HepG2 (cell line): ENCODE results near the gene IRF6. TPM values are rescaled to one million over a fixed set of nuclear protein-coding genes. Genes with fewer than 3 reads are reported as not detected.

ENCODE experiments used
- ARID2 ChIP-seq: sonication (generic); formaldehyde crosslinking; IDR thresholded peaks from 2 replicates; pipeline ENCODE4 v1.8.1; 2022; ENCODE audit warnings: mild to moderate bottlenecking, missing genetic modification reagents, borderline replicate concordance
- ETV5 ChIP-seq: IDR thresholded peaks from 2 replicates; pipeline ENCODE4 v1.6.1; 2018; ENCODE audit warnings: missing biosample characterization, missing genetic modification reagents, inconsistent platforms, borderline replicate concordance
- FOXP1 ChIP-seq, 2 experiments: fragments of 450-650 bp in 1 of 2; IDR thresholded peaks; 2 replicates each; pipeline ENCODE4 v1.6.1; 2017 to 2018; ENCODE audit warnings: antibody characterized with exemption in 1 of 2
- HOXD1 ChIP-seq: sonication (generic); formaldehyde crosslinking; IDR thresholded peaks from 2 replicates; pipeline ENCODE4 v1.5.0; 2020; ENCODE audit warnings: missing genetic modification reagents
- MAFK ChIP-seq, 2 experiments: IDR thresholded peaks in 1 of 2; conservative IDR thresholded peaks in 1 of 2; 2 replicates each; pipeline ENCODE4 v1.6.1; 2011; ENCODE audit warnings: improper control_type of control experiment in 2 of 2, low read length in 2 of 2
- MIER2 ChIP-seq: IDR thresholded peaks from 2 replicates; pipeline ENCODE4 v1.6.1; 2016; ENCODE audit warnings: missing biosample characterization, missing genetic modification reagents
- NCOR1 ChIP-seq: fragments of 200-600 bp; sonication (generic); IDR thresholded peaks from 2 replicates; pipeline ENCODE4 v1.7.0; 2017; ENCODE audit warnings: antibody characterized with exemption, low read length, borderline replicate concordance
- PCBP1 ChIP-seq: fragments of 200-400 bp; formaldehyde crosslinking; IDR thresholded peaks from 2 replicates; pipeline ENCODE4 v1.6.1; 2017; ENCODE audit warnings: mild to moderate bottlenecking, low read depth, low read length, borderline replicate concordance
- SATB2 ChIP-seq: sonication (generic); formaldehyde crosslinking; IDR thresholded peaks from 2 replicates; pipeline ENCODE4 v1.5.0; 2020; ENCODE audit warnings: missing genetic modification reagents
- SIX1 ChIP-seq: sonication (generic); formaldehyde crosslinking; IDR thresholded peaks from 2 replicates; pipeline ENCODE4 v1.4.0; 2020; ENCODE audit warnings: missing genetic modification reagents, borderline replicate concordance
- SOX6 ChIP-seq, 2 experiments: fragments of 450-650 bp in 1 of 2; sonication (generic) in 1 of 2; formaldehyde crosslinking in 1 of 2; IDR thresholded peaks; 2 replicates each; pipeline versions ENCODE4 v1.4.0 to v1.6.1; 2017 to 2020; ENCODE audit warnings: antibody characterized with exemption in 1 of 2, mild to moderate bottlenecking in 1 of 2, missing genetic modification reagents in 1 of 2
- U2AF1 ChIP-seq: fragments of 200-400 bp; formaldehyde crosslinking; optimal IDR thresholded peaks from 2 replicates; pipeline ENCODE3; 2017; ENCODE audit warnings: mild to moderate bottlenecking, low read depth, low read length
- ZBTB1 ChIP-seq: sonication (generic); formaldehyde crosslinking; IDR thresholded peaks from 2 replicates; pipeline ENCODE4 v1.4.0; 2020; ENCODE audit warnings: missing genetic modification reagents, borderline replicate concordance
- ZFP41 ChIP-seq: sonication (generic); formaldehyde crosslinking; IDR thresholded peaks from 2 replicates; pipeline ENCODE4 v1.4.0; 2020; ENCODE audit warnings: mild to moderate bottlenecking, missing genetic modification reagents, borderline replicate concordance
- ZFY ChIP-seq: sonication (generic); formaldehyde crosslinking; IDR thresholded peaks from 2 replicates; pipeline ENCODE4 v1.4.0; 2020; ENCODE audit warnings: missing genetic modification reagents
- ZNF484 ChIP-seq: sonication (generic); formaldehyde crosslinking; IDR thresholded peaks from 2 replicates; pipeline ENCODE4 v1.5.1; 2020; ENCODE audit warnings: mild to moderate bottlenecking, low read depth, missing genetic modification reagents, borderline replicate concordance
- ZNF557 ChIP-seq: sonication (generic); formaldehyde crosslinking; IDR thresholded peaks from 2 replicates; pipeline ENCODE4 v1.4.0; 2020; ENCODE audit warnings: missing genetic modification reagents
- ZNF660 ChIP-seq: sonication (generic); formaldehyde crosslinking; IDR thresholded peaks from 2 replicates; pipeline ENCODE4 v1.5.1; 2020; ENCODE audit warnings: mild to moderate bottlenecking, low read depth, missing genetic modification reagents, borderline replicate concordance
- ZNF724P ChIP-seq: sonication (generic); formaldehyde crosslinking; IDR thresholded peaks from 2 replicates; pipeline ENCODE4 v1.8.0; 2022; ENCODE audit warnings: missing genetic modification reagents, borderline replicate concordance
- ZNF850 ChIP-seq: sonication (generic); formaldehyde crosslinking; conservative IDR thresholded peaks from 2 replicates; pipeline ENCODE4 v1.9.0; 2021; ENCODE audit warnings: mild to moderate bottlenecking, missing genetic modification reagents
- ZSCAN31 ChIP-seq: sonication (generic); formaldehyde crosslinking; IDR thresholded peaks from 2 replicates; pipeline ENCODE4 v1.5.0; 2020; ENCODE audit warnings: low read depth, mild to moderate bottlenecking, missing genetic modification reagents
- polyA plus RNA-seq, 8 experiments: library from polyadenylated mRNA; depleted of rRNA in 3 of 8; stranded (reverse) in 7 of 8; unstranded in 1 of 8; fragments of >200 nt; fragmentation: Illumina TruSeq in 4 of 8; extraction: Trizol in 4 of 8; gene quantifications; 2 replicates each; pipeline versions ENCODE4 v1.2.1 to v1.2.3, GENCODE V29; 2011 to 2016; ENCODE audit warnings: low read depth in 4 of 8, missing spikeins in 1 of 8, mixed read lengths in 1 of 8; ENCODE audit not compliant: insufficient read depth in 1 of 8
- total RNA-seq, 5 experiments: library from RNA; depleted of rRNA; stranded (reverse); fragments of >200 nt; fragmentation: Illumina TruSeq; extraction: Trizol; gene quantifications; 2 replicates each; pipeline ENCODE4 v1.2.3, GENCODE V29; 2016; ENCODE audit warnings: low read depth in 1 of 5
- TF ChIP-seq, protein P1 (sequence below): sonication (generic); formaldehyde crosslinking; IDR thresholded peaks from 2 replicates; pipeline ENCODE4 v1.4.0; 2020; ENCODE audit warnings: missing genetic modification reagents, borderline replicate concordance
- TF ChIP-seq, protein P2 (sequence below): sonication (generic); formaldehyde crosslinking; conservative IDR thresholded peaks from 2 replicates; pipeline ENCODE4 v1.8.0; 2022; ENCODE audit warnings: missing genetic modification reagents

Gene IRF6
- total and polyA plus RNA-seq, 2 of the 13 experiments (the other 11 are each of a cell fraction or from before 2014, with no cell fraction given): 0.02 TPM; not detected in 1

DNA sequence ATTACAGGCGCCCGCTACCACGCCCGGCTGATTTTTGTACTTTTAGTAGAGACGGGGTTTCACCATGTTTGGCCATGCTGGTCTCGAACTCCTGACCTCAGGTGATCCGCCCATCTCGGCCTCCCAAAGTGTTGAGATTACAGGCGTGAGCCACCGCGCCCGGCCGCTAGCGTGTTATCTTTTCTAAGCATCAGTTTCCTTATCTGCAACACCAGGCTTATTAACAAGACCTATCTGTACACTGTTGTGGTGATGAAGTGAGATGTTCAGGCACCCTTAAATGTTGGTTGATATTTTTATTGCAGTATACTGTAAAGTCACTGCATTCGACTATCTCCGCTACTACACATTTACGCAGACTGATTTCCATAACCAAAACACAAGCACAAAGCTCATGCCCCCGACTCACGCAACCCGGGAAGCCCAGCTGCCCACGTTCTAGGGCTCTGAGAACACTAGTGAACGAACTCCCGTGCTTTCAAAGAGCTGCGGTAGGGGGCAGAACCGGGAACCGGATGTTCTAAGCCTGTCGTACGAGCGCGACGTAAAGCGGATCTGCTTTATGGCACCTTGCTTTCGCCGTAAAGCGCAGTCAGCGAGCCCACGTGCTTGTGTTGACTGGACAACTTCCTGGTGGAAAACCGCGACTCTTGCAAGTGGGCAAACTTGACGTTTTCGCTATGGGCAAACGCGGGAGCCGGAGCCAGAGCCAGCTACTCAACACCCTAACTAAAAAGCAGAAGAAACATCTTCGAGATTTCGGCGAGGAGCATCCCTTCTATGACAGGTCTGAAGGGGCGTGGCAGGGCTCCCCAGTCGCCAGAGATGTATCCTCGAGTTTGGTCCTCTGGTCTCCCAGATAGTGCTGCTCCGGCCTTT is 21.7 kb upstream of the IRF6 start, which contains the start of gene UTP25 (continued):
- TF ChIP-seq ZNF850 (CRISPR knock-in tag) (0 out of 2 replicates have a peak, but pooled peaks have one; percentile 25), U2AF1 (no peak), ZFP41 (no peak), ZBTB1 (CRISPR knock-in tag) (no peak), ZSCAN31 (CRISPR knock-in tag) (peak; percentile 86), NCOR1 (no peak), ZNF660 (CRISPR knock-in tag) (no peak), SIX1 (CRISPR knock-in tag) (no peak), SOX6 (IDR thresholded peaks at IDR 0.05) (no peak), SOX6 (CRISPR knock-in tag; IDR thresholded peaks at IDR 0.05) (peak; percentile 68), ETV5 (peak; percentile 96), FOXP1 (IDR thresholded peaks at IDR 0.05) (no peak), FOXP1 (CRISPR knock-in tag; IDR thresholded peaks at IDR 0.05) (no peak; the same call in 1 of the 2 replicates), PCBP1 (no peak), MAFK (conservative IDR thresholded peaks at IDR 0.05 in 1 of 2, IDR thresholded peaks at IDR 0.05 in 1 of 2; ENCODE audit: low read length in 2 of 2) (0 out of 4 replicates have a peak, but pooled peaks of 1 of the 2 experiments have one; percentile 12), ZNF484 (CRISPR knock-in tag) (no peak), ARID2 (CRISPR knock-in tag) (no peak), ZNF724P (CRISPR knock-in tag) (no peak), ZFY (peak; percentile 58; the same call in 1 of the 2 replicates), SATB2 (CRISPR knock-in tag) (no peak), MIER2 (CRISPR knock-in tag) (0 out of 2 replicates have a peak, but pooled peaks have one; percentile 34), HOXD1 (0 out of 2 replicates have a peak, but pooled peaks have one; percentile 35), ZNF557 (CRISPR knock-in tag) (no peak)
- TF ChIP-seq, protein P1, sequence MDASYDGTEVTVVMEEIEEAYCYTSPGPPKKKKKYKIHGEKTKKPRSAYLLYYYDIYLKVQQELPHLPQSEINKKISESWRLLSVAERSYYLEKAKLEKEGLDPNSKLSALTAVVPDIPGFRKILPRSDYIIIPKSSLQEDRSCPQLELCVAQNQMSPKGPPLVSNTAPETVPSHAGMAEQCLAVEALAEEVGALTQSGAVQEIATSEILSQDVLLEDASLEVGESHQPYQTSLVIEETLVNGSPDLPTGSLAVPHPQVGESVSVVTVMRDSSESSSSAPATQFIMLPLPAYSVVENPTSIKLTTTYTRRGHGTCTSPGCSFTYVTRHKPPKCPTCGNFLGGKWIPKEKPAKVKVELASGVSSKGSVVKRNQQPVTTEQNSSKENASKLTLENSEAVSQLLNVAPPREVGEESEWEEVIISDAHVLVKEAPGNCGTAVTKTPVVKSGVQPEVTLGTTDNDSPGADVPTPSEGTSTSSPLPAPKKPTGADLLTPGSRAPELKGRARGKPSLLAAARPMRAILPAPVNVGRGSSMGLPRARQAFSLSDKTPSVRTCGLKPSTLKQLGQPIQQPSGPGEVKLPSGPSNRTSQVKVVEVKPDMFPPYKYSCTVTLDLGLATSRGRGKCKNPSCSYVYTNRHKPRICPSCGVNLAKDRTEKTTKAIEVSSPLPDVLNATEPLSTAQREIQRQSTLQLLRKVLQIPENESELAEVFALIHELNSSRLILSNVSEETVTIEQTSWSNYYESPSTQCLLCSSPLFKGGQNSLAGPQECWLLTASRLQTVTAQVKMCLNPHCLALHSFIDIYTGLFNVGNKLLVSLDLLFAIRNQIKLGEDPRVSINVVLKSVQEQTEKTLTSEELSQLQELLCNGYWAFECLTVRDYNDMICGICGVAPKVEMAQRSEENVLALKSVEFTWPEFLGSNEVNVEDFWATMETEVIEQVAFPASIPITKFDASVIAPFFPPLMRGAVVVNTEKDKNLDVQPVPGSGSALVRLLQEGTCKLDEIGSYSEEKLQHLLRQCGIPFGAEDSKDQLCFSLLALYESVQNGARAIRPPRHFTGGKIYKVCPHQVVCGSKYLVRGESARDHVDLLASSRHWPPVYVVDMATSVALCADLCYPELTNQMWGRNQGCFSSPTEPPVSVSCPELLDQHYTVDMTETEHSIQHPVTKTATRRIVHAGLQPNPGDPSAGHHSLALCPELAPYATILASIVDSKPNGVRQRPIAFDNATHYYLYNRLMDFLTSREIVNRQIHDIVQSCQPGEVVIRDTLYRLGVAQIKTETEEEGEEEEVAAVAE (CRISPR knock-in tag): no peak
- TF ChIP-seq, protein P2, sequence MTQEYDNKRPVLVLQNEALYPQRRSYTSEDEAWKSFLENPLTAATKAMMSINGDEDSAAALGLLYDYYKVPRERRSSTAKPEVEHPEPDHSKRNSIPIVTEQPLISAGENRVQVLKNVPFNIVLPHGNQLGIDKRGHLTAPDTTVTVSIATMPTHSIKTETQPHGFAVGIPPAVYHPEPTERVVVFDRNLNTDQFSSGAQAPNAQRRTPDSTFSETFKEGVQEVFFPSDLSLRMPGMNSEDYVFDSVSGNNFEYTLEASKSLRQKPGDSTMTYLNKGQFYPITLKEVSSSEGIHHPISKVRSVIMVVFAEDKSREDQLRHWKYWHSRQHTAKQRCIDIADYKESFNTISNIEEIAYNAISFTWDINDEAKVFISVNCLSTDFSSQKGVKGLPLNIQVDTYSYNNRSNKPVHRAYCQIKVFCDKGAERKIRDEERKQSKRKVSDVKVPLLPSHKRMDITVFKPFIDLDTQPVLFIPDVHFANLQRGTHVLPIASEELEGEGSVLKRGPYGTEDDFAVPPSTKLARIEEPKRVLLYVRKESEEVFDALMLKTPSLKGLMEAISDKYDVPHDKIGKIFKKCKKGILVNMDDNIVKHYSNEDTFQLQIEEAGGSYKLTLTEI (CRISPR knock-in tag): no peak
